Measurements from ENCODE around the gene SVIP.

GRCh38 chr11:22846726-22847125 is 17.1 kb upstream of the SVIP start:
- no peak for TF ChIP-seq ARNTL (CRISPR knock-in tag; IDR thresholded peaks at IDR 0.05; ENCODE audit: borderline replicate concordance, low read depth)
- no peak for TF ChIP-seq ZFP30 (CRISPR knock-in tag; IDR thresholded peaks at IDR 0.05)
- TF ChIP-seq OSR1 (CRISPR knock-in tag; IDR thresholded peaks at IDR 0.05), result no peak

All from SK-N-SH treated with all-trans-retinoic acid at 6 μM for 48 hours (cell line).